Activated CD8-positive, alpha-beta memory T cell treated with anti-CD3 and anti-CD28 coated beads, Interleukin-2, amount 10 ng/mL, durations not matched to agents 7 days and 5 days (primary cell): Measurements from ENCODE around the gene NTM. TPM values are rescaled to one million over a fixed set of nuclear protein-coding genes. Genes with fewer than 3 reads are reported as not detected.

ENCODE experiments used
- ATAC-seq: fragments of 150-1000 bp; cut with Tn5 transposase; one replicate; pipeline ENCODE4 v1.10.0; 2021; ENCODE audit warnings: moderate library complexity
- CTCF ChIA-PET: fragments of 350-600 bp; sonication (Branson Sonifier 250); formaldehyde crosslinking; loops from one replicate; lab custom pipeline; 2021; ENCODE audit warnings: antibody characterized with exemption; lab: Charles Lee
- DNase-seq: peaks from one replicate; pipeline ENCODE4 v3.0.0-alpha.2; 2020
- H3K27ac Mint-ChIP-seq: one replicate; pipeline ENCODE4 v1.8.0; 2021; ENCODE audit warnings: mild to moderate bottlenecking, mixed read lengths
- H3K27me3 Mint-ChIP-seq: one replicate; pipeline ENCODE4 v1.8.0; 2021; ENCODE audit warnings: mixed read lengths
- H3K36me3 Mint-ChIP-seq: one replicate; pipeline ENCODE4 v1.8.0; 2021; ENCODE audit warnings: mild to moderate bottlenecking, mixed read lengths
- H3K4me1 Mint-ChIP-seq: one replicate; pipeline ENCODE4 v1.8.0; 2021; ENCODE audit warnings: mixed read lengths
- H3K4me3 Mint-ChIP-seq: one replicate; pipeline ENCODE4 v1.8.0; 2021; ENCODE audit warnings: mild to moderate bottlenecking, moderate library complexity, mixed read lengths
- H3K9me3 Mint-ChIP-seq: one replicate; pipeline ENCODE4 v1.8.0; 2022; ENCODE audit warnings: low read depth, mixed read lengths
- total RNA-seq, 2 experiments: library from RNA; stranded (reverse); gene quantifications; one replicate each; pipeline ENCODE4 v1.2.3, GENCODE V29; 2021

The NTM gene
- total RNA-seq, 2 experiments from 2014 or later: not detected

DNA sequence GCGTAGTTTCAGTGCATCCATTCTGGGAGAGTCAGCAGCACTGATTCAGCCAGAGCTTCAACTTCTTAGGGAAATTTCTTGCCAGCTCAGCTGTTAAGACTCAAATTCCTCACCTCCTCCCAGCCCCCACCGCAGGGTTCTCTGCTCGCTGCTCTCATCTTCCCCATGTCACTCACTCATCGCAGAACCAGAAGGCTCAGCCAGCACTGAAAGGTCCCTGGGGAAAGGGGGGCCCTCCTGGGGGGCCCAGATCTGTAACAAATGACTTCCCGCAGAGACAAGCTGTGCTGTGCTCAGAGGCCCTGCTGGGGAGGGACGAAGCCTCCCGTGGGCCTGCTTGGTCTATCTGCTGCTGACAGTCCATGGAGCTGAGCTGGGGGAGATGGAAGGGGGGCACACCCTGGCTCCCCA is 220.6 kb downstream of the NTM start:
- H3K27ac Mint-ChIP-seq: no peak overlapping the region
- CTCF ChIA-PET: no interaction called here
- no peak for ATAC-seq
- no peaks in the 10 kb centered on the region for H3K36me3 Mint-ChIP-seq
- H3K4me1 Mint-ChIP-seq: no peaks in the 10 kb centered on the region
- H3K27me3 Mint-ChIP-seq: no peaks in the 10 kb centered on the region
- H3K4me3 Mint-ChIP-seq: no peak overlapping the region
- H3K9me3 Mint-ChIP-seq: no peaks in the 10 kb centered on the region
- DNase-seq: no peak

DNA sequence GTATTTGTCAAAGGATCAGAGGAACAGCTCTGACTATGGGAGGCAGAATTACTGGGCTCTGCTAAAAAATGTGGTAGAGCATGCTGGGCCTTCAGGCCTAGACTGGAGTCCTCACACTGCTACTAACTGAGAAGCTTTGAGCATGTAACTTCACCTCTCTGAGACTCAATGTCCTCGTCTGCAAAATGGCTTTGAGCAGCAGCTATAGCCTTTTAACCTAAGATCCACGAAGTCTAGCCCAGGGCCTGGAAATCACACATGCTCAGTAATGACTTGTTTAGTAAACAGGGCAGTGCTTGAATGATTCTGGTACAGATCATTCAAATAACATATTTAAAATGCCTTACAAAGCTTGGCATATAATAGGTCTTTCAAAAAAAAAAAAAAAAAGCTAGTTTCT is 221.7 kb downstream of the NTM start:
- DNase-seq: no peak
- Mint-ChIP-seq H3K4me3 (no peak overlapping the region), H3K9me3 (no peaks in the 10 kb centered on the region), H3K27me3 (no peaks in the 10 kb centered on the region), H3K27ac (no peak overlapping the region), H3K4me1 (no peaks in the 10 kb centered on the region), H3K36me3 (no peaks in the 10 kb centered on the region)
- ATAC-seq: no peak
- CTCF ChIA-PET: interaction anchor here (0.6 kb wide), 1 partner anchor 39 kb away, joined by 3 read pairs; no protein-coding TSS in a partner anchor

DNA sequence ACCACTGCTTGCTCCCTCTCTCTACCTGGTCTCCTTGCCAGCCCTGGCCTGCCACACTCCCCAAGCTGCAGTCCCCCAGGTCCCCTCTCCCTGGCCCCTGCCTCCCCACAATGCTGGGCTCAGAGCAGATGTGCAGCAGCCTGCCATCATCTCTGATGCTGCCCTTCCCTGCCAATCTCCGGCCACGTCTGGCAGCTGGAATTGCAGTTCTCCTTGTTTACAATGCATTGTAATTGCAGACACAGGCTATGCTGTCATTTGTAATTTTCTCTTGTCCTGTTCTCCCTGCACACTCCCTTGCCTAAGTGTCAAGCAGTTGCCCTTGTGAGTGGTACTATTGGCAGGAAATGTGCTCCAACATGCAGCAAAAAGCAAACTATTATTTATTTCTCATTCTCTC is 222.3 kb downstream of the NTM start:
- Mint-ChIP-seq H3K27me3 (no peaks in the 10 kb centered on the region), H3K4me1 (no peaks in the 10 kb centered on the region), H3K27ac (no peak overlapping the region), H3K36me3 (no peaks in the 10 kb centered on the region), H3K4me3 (no peak overlapping the region), H3K9me3 (no peaks in the 10 kb centered on the region)
- ATAC-seq (no peak), DNase-seq (no peak)
- CTCF ChIA-PET: interaction anchor here (0.6 kb wide), 1 partner anchor 39 kb away, joined by 3 read pairs; no protein-coding TSS in a partner anchor

DNA sequence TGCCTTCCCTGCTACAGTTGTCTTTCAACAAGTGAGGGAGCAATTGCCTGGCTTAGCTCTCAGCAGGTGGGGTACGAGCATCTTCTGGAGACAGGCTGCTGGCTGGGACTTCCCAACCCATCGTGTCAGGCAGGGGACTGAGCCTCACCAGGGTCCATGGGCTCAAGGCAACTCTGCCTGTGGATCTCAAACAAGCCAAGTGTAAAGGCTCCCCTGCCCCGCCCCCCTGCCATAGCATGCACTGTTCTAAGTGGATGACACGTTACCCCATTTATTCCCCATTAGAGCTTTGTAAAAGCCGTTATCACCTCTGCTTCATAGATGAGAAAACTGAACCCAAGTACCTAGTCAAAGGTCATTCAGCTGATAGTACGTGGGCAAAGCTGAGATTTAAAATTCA is 222.9 kb downstream of the NTM start:
- H3K36me3 Mint-ChIP-seq: no peaks in the 10 kb centered on the region
- no peak overlapping the region for H3K27ac Mint-ChIP-seq
- no peaks in the 10 kb centered on the region for H3K4me1 Mint-ChIP-seq
- H3K4me3 Mint-ChIP-seq: no peak overlapping the region
- CTCF ChIA-PET: interaction anchor here (1.3 kb wide), 1 partner anchor 15 kb away, joined by 3 read pairs; no protein-coding TSS in a partner anchor
- ATAC-seq (no peak), DNase-seq (no peak)
- no peaks in the 10 kb centered on the region for H3K27me3 Mint-ChIP-seq
- no peaks in the 10 kb centered on the region for H3K9me3 Mint-ChIP-seq

DNA sequence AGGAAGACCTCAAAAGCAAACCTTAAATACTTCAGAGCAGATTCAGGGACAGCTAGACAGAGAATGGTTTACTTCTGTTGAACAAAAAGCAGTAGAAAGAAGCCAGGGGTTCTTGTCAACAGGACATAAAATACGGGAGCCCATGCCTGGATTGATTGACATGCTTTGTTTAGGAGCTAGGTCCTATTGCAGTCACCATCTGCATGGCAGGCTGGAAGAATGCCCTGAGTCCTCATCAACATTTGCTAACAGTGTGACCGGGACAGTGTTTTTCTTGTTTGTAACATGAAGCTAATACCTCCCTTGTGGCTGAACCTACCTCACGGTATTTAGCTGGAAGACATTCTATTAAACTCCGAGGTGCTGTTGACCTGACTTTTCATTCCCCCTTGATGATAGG is 225.4 kb downstream of the NTM start:
- Mint-ChIP-seq H3K9me3 (no peaks in the 10 kb centered on the region), H3K27me3 (no peaks in the 10 kb centered on the region), H3K36me3 (no peaks in the 10 kb centered on the region), H3K4me1 (no peaks in the 10 kb centered on the region), H3K27ac (no peak overlapping the region), H3K4me3 (no peak overlapping the region)
- DNase-seq (no peak), ATAC-seq (no peak)
- CTCF ChIA-PET: no interaction called here

DNA sequence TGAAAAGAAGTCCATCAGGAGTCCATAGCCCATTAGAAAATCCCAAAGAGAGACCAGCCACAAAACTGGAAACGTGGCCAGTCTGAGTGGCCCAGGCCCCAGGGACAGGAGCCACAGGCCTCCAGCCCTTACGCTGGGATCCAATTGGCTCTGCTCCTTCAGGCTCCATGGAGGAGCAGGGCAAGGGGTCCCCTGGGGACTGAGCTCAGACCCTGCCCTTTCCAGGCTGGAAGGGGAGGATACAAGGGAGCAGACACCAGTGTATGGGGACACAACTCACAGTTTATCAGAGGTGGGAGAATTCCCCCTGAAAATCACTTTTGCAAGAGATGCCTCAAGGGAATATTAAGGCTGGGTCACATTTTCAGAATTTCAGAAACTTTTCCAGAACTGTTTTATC is 227.5 kb downstream of the NTM start:
- ATAC-seq: no peak
- H3K9me3 Mint-ChIP-seq: no peaks in the 10 kb centered on the region

DNA sequence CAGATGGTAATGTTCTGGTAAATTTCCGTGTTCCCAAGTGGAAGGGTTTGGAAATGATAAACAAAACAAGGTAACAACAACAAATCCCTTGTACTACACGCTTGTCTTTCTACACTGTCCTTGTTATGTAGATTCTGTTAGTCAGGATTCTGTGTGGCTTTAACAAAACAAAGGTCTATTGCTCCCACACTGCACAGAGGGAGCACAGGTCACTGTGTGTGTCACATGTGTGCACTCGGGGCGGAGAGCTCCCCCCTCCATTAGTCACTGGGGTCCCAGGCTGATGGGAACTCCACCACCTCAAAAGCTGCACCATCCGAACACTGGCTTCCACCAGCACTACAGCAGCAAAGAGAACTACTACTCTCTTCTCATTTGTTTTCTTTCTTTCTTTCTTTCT is 227.9 kb downstream of the NTM start:
- CTCF ChIA-PET: no interaction called here
- Mint-ChIP-seq H3K4me3 (no peak overlapping the region), H3K27me3 (no peaks in the 10 kb centered on the region), H3K4me1 (no peaks in the 10 kb centered on the region), H3K36me3 (no peaks in the 10 kb centered on the region), H3K9me3 (no peaks in the 10 kb centered on the region), H3K27ac (no peak overlapping the region)
- ATAC-seq (no peak), DNase-seq (no peak)

More for the DNA sequence above, 227.5 kb downstream of the NTM start:
- no peak overlapping the region for H3K27ac Mint-ChIP-seq
- no peaks in the 10 kb centered on the region for H3K27me3 Mint-ChIP-seq
- H3K4me1 Mint-ChIP-seq: no peaks in the 10 kb centered on the region
- DNase-seq: no peak
- H3K36me3 Mint-ChIP-seq: no peaks in the 10 kb centered on the region
- no peak overlapping the region for H3K4me3 Mint-ChIP-seq
- CTCF ChIA-PET: no interaction called here

DNA sequence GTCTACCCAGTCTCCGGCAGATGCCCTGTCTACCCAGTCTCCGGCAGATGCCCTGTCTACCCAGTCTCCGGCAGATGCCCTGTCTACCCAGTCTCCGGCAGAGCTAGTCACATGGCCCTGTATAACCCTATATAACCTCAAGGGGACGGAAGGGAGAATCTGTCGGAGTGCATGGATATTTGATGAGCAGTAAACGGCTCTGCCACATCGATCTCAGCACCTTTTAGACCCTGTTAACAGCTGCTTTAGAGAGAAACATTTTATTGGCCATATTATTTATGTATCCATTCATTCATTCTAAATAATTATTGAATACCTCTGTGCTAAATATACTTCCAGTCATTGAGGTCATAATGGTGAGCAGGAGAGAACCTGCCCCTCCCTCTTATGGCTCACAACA is 228.9 kb downstream of the NTM start:
- Mint-ChIP-seq H3K4me1 (no peaks in the 10 kb centered on the region), H3K4me3 (no peak overlapping the region), H3K9me3 (no peaks in the 10 kb centered on the region), H3K27me3 (no peaks in the 10 kb centered on the region), H3K27ac (no peak overlapping the region), H3K36me3 (no peaks in the 10 kb centered on the region)
- ATAC-seq: no peak
- no peak for DNase-seq
- CTCF ChIA-PET: no interaction called here

DNA sequence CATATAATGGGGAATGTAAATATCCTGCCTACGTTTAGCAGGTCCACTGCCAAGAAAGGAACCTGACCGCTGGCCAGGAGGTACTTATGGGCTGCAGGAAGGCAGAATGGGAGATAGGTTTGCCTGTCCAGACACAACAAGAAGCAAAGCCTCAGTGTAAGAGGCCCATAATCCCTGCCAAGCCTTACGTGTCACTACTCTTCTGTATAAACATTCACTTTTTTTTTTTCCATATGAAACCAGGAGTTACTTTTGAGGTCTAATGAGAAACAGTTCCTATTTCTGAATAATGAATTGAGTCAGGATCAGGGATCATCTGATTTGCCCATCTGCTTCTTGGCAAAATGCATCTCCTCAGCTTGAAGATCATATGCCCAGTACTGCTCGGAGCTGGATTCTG is 230.2 kb downstream of the NTM start:
- Mint-ChIP-seq H3K27ac (no peak overlapping the region), H3K36me3 (no peaks in the 10 kb centered on the region), H3K9me3 (no peaks in the 10 kb centered on the region), H3K4me1 (no peaks in the 10 kb centered on the region), H3K4me3 (no peak overlapping the region), H3K27me3 (no peaks in the 10 kb centered on the region)
- CTCF ChIA-PET: no interaction called here
- DNase-seq: no peak
- no peak for ATAC-seq

DNA sequence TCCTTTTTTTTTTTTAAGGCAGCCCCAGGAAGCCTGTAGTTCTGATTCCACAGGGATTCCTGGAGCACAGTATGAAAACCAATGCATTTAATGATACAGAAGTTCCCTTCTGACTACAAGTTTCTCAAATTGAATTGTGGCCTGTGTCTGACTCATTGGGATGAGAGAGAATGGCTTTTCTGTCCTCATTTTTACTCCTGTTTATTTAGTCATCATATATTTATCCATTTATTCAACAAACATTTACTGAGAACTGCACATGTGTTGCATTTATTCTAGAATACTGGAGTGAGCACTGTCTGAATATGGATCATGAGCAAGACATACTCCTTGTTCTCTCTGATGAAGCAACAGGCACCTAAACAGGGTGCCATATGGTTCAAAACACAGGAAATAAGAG is 231.2 kb downstream of the NTM start:
- H3K4me1 Mint-ChIP-seq: no peaks in the 10 kb centered on the region
- H3K27ac Mint-ChIP-seq: no peak overlapping the region
- H3K36me3 Mint-ChIP-seq: no peaks in the 10 kb centered on the region
- no peaks in the 10 kb centered on the region for H3K27me3 Mint-ChIP-seq
- no peak for ATAC-seq
- DNase-seq: no peak
- no peak overlapping the region for H3K4me3 Mint-ChIP-seq
- H3K9me3 Mint-ChIP-seq: no peaks in the 10 kb centered on the region
- CTCF ChIA-PET: no interaction called here

DNA sequence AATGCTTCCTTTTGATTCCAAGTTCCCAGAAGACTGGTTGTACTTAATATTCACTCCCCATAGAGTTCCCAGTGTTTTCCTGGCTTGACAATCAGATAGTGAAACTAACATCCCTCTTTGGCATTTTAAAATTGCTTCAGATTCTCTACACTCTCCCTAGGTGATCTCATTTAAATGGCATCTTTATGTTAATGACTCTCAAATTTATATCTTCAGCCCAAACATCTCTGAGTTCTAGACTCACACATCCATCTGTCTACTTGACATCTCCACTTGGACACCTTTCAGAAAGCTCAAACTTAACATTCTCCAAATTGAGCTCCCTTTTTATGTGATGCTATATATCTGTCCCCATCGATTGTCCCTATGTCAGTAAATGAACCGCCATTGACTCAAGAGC is 232.0 kb downstream of the NTM start:
- Mint-ChIP-seq H3K9me3 (peaks cover under 1% of the 10 kb centered on the region), H3K27ac (no peak overlapping the region), H3K36me3 (no peaks in the 10 kb centered on the region), H3K4me1 (no peaks in the 10 kb centered on the region), H3K27me3 (no peaks in the 10 kb centered on the region), H3K4me3 (no peak overlapping the region)
- CTCF ChIA-PET: no interaction called here
- ATAC-seq (no peak), DNase-seq (no peak)

DNA sequence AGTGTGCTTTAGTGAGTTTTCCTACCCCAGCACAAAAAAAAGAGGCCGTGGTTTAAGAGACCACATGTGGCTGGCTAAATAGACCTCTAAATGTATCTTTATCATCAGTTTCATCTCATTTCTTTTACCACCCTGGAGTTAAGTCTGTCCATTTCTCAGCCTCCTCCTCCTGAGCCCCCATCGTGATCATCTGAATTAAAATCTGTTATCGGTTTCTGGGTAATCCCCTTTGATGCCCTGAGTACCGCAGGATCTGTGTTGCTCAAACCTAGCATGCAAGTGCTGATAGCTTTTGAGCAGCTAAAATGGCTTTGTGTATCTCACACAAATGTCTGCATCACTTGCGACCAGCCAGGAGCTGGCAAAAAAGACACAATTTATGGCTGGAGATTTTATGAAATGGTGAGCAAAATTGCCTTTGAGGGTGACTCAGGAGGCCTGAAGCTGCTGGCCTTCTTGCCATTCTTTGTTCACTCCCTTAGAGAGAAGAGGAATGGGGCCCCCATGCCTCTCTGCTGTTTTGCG is 236.5 kb downstream of the NTM start:
- CTCF ChIA-PET: no interaction called here
- Mint-ChIP-seq H3K9me3 (peaks cover 3% of the 10 kb centered on the region), H3K4me3 (no peak overlapping the region), H3K36me3 (no peaks in the 10 kb centered on the region), H3K27ac (no peak overlapping the region), H3K4me1 (no peaks in the 10 kb centered on the region), H3K27me3 (no peaks in the 10 kb centered on the region)
- no peak for DNase-seq
- ATAC-seq: no peak

DNA sequence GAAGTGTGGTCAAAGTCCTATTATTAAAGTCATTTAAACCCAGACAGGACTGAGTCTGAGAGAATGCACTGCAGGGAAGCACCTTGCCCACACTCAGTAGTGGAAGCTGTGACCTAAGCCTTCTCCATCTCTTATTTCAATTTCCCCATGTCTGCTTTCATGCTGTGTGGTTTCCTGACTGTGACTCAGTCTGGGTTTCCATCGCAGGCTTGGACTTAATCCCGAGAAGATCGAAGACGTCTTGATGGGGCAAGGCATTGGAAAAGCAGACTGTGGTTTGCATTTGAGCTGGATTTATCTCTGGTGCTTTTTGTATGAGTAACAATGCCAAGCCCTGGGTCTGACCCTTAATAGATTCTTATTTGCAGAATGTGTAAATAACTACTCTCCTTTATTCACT is 238.9 kb downstream of the NTM start:
- Mint-ChIP-seq H3K36me3 (no peaks in the 10 kb centered on the region), H3K4me1 (no peaks in the 10 kb centered on the region), H3K27ac (no peak overlapping the region), H3K27me3 (no peaks in the 10 kb centered on the region), H3K4me3 (no peak overlapping the region), H3K9me3 (peaks cover 3% of the 10 kb centered on the region)
- CTCF ChIA-PET: no interaction called here
- DNase-seq (no peak), ATAC-seq (no peak)

DNA sequence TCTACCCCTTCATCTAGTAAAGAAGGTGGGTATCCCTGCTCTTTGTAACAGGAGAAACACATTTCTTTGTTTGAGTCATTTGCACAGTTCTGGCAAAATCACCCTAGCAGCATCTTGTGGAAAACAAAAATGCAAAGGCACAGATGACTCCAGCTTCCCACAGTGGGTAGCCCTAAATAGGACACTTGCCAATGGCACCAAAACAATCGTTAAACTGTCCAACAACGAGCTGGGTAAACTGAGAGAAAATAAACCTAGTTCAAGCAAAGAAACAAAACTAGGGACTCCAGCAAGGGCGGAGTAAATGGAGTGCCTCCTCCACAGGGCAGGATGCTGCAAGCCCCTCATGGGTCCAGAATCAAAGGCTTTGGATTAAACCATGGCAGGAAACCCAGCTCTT is 239.5 kb downstream of the NTM start:
- Mint-ChIP-seq H3K9me3 (peaks cover 3% of the 10 kb centered on the region), H3K27ac (no peak overlapping the region), H3K27me3 (no peaks in the 10 kb centered on the region), H3K4me1 (no peaks in the 10 kb centered on the region), H3K36me3 (no peaks in the 10 kb centered on the region), H3K4me3 (no peak overlapping the region)
- CTCF ChIA-PET: no interaction called here
- DNase-seq (no peak), ATAC-seq (no peak)

DNA sequence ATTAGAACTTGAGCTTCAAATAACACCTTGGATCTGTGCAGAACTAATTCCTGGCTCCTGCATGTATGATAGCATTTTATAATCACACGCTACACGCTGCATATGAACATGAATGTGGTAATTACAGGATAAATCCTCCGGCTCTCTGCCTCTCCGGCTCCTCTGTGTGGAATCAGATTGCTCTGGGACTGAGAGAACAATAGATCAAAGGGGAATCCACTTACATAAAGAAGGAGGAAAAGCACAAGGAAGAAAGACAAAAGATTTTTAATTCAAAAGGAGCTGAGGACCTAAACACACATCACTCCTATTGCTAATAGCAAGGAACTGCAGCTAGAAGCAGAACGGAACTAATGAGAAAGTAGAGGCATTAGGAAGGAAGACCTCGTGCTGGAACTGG is 240.9 kb downstream of the NTM start:
- CTCF ChIA-PET: no interaction called here
- ATAC-seq (no peak), DNase-seq (no peak)
- H3K27ac Mint-ChIP-seq: no peak overlapping the region
- no peaks in the 10 kb centered on the region for H3K4me1 Mint-ChIP-seq
- peaks cover 3% of the 10 kb centered on the region for H3K9me3 Mint-ChIP-seq
- H3K36me3 Mint-ChIP-seq: no peaks in the 10 kb centered on the region
- H3K27me3 Mint-ChIP-seq: no peaks in the 10 kb centered on the region
- H3K4me3 Mint-ChIP-seq: no peak overlapping the region
